Measurements from ENCODE around the gene LHX6.

The LHX6 gene

DNA sequence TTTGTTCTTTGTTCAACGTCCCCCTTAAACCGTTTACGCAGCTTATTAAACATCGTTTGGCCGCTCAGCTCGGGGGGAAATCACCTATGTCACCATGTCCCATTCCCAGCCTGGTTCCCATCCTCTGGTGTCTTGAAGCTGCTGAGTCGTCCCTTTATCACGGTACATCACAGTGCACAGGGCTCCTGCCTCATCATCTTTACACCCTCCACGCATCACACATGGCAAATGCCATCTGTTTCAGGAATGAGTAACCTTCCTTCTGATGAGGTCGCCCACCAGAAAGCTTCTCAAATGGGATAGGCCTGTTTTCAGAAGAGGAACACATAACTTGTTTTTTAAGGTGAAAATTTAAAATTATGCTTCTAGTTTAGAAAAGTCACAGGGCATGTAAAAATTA is 7.9 kb upstream of the LHX6 start:
- TF ChIP-seq, protein P1, sequence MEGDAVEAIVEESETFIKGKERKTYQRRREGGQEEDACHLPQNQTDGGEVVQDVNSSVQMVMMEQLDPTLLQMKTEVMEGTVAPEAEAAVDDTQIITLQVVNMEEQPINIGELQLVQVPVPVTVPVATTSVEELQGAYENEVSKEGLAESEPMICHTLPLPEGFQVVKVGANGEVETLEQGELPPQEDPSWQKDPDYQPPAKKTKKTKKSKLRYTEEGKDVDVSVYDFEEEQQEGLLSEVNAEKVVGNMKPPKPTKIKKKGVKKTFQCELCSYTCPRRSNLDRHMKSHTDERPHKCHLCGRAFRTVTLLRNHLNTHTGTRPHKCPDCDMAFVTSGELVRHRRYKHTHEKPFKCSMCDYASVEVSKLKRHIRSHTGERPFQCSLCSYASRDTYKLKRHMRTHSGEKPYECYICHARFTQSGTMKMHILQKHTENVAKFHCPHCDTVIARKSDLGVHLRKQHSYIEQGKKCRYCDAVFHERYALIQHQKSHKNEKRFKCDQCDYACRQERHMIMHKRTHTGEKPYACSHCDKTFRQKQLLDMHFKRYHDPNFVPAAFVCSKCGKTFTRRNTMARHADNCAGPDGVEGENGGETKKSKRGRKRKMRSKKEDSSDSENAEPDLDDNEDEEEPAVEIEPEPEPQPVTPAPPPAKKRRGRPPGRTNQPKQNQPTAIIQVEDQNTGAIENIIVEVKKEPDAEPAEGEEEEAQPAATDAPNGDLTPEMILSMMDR (conservative IDR thresholded peaks at IDR 0.05; ENCODE audit: low read depth, low read length): no peak
- no peak overlapping the region for H3K4me3 ChIP-seq (ENCODE audit: low read length)
- DNase-seq (ENCODE audit: low read depth): no peak

DNA sequence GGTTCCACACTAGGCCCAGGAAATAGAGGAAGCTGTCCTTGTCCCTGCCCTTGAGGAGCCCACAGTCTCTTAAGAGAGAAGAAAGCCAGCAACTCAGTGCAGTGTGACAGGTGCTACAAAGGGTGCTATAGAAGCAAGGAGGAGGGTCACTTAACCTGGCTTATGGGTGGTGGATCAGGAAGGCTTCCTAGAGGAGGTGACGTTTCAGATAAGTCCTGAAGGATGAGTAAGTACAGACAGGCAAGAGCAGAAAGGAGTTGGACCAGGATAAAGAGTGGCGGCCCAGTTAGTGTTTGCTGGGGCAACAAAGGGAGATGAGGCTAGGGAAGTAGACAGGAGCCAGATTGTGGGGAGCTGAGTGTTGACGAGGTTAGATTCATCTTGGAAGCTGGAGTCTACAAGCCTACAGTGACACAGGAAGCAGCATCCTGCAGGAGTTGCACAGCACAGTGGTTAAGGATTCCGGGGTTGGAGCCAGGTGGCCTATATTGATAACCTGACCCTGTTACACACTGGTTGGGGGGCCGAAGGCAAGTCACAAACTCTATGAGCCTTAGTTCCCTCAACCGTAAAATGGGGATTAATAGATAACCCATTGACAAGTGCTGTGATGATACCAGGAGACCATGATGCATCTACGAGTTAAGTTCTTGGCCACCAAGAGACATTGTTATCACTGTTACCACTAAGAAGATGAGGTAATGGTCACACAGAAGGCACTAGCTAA is 5.4 kb upstream of the LHX6 start:
- no peak overlapping the region for H3K4me3 ChIP-seq (ENCODE audit: low read length)
- TF ChIP-seq, protein P1 (conservative IDR thresholded peaks at IDR 0.05; ENCODE audit: low read depth, low read length): no peak
- no peak for DNase-seq (ENCODE audit: low read depth)

DNA sequence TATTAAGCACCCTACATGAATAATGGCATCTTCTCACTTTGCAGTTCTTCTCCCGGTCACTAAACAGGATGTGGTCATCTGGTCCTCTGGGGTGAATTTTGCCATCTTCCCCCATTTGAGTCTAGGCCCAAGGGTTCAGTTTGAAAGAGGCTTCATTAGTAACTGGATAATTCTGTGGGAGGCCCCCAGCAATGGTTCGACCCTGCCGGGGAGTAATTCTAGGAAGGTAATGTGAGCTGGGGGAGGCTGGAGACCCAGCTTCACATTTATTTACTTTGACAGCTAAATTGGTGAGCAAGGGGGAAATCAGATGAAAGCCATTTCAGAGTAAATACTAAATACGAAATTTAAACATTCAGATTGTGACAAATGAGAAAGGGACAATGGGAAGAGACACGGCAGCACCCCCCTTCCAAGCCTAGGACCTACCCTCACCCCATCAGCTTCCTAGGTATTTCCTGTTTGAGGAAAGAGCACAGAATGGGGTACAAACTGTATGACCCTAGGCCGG is 4.1 kb upstream of the LHX6 start:
- H3K4me3 ChIP-seq (ENCODE audit: low read length): no peak overlapping the region
- no peak for DNase-seq (ENCODE audit: low read depth)
- TF ChIP-seq, protein P1 (conservative IDR thresholded peaks at IDR 0.05; ENCODE audit: low read depth, low read length): no peak

DNA sequence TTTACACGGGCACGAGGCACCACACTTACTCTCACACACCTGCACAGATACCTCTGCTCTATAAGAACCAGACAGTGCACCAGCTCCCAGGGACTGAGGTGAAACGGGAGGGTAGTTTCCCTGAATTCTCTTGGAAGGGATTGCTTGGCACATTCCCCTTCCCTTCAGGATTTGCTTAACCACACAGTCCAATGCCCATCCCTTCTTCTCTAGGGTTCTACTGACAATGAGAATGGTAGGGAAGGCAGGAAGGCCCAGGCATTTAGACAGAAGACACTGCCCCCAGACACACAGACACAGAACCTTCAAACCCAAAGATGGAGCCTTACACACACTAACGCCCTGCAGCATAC is 704 bp upstream of the LHX6 start:
- no peak overlapping the region for H3K4me3 ChIP-seq (ENCODE audit: low read length)
- TF ChIP-seq, protein P1 (conservative IDR thresholded peaks at IDR 0.05; ENCODE audit: low read depth, low read length): no peak
- DNase-seq (ENCODE audit: low read depth): no peak

DNA sequence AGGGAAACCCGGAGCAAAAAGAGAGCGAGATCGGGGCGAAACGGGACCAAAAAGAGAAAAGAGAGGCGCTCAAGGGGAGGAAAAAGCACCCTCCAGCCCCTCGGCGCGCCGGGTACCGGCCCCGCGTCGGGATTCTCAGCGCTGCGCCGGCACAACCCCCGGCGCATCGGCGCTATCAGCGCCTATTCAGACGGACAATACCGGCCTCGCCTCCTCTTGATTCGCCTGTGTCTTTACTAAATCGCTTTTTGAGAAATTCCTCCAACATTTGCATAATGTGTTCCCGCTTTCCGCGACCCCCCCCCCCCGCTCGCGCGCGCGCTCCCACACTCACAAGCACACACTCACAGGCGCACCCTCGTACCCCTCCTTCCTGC is 578 bp downstream of the LHX6 start:
- no peak overlapping the region for H3K4me3 ChIP-seq (ENCODE audit: low read length)
- TF ChIP-seq, protein P1 (conservative IDR thresholded peaks at IDR 0.05; ENCODE audit: low read depth, low read length): no peak
- DNase-seq (ENCODE audit: low read depth): no peak

DNA sequence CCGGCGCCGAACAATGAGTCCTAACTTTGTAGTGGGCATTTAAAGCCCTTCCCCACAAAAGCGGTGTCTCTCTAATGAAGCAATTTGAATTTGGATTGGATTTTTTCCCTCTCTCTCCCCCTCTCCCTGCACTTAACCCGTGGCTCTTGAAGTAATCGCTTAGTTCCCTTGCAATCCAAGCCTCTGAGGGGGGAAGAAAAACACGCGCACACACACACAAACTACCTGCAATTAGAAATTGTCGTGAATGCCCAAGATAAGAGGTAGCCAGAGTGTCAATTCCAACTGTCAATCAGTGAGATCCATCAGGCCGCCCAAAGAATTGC is 1.2 kb downstream of the LHX6 start:
- H3K4me3 ChIP-seq (ENCODE audit: low read length): no peak overlapping the region
- TF ChIP-seq, protein P1 (conservative IDR thresholded peaks at IDR 0.05; ENCODE audit: low read depth, low read length): no peak
- no peak for DNase-seq (ENCODE audit: low read depth)

DNA sequence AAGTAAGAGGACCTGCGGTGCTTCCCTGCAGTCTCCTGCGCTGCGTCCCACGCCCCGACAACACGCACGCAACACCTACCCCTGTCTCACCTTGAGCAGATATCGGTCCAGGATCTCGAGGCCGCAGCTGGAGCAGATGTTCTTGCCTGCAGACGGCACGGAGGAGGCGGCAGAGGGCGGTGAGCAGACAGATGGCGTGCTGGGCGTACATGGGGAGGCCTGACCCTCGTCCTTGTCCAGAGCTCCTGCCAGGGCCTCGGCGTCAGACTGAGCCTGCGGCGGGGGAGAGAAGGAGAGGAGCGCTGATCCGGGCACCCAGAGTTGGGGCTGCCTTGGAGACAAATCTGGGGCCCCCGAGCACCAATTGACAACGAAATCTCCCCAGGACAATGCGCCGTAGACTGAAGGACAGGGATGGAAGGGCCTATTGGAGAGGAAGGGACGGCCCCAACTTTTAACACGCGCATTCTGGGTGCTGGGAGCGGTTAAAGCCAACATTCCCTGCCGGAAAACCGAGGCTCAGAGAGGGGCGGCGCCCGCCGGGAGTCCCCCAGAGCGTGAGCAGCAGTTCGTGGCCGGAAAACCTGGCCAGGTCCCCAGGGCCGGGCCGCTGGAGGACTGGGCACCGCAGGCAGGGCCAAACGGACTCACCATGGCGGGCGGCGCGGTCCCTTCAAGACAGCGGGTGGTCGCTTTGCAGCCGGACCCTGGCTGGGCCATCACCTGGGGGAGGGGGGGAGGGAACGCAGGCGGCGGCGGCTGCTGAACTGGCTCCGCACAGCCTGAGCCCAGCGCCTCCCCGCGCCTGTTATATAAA is 1.8 kb downstream of the LHX6 start:
- DNase-seq (ENCODE audit: low read depth): no peak
- TF ChIP-seq, protein P1 (conservative IDR thresholded peaks at IDR 0.05; ENCODE audit: low read depth, low read length): no peak
- H3K4me3 ChIP-seq (ENCODE audit: low read length): no peak overlapping the region
